HCT116 (cell line): Measurements from ENCODE around the gene CWC27. TPM values are rescaled to one million over a fixed set of nuclear protein-coding genes. Genes with fewer than 3 reads are reported as not detected.

Experiments
- ATAC-seq: fragments of 200-7000 bp; cut with Tn5 transposase; 2 replicates; pipeline ENCODE4 v1.9.1; 2020; ENCODE audit warnings: mild to moderate bottlenecking, moderate library complexity
- BruUV-seq: library from RNA; stranded (reverse); fragments of 400-500 nt; replicated peaks from 2 replicates; lab custom pipeline; 2021; lab: Mats Ljungman, UMichigan
- CTCF ChIA-PET: fragments of 300-600 bp; sonication (Branson Sonifier 250); formaldehyde crosslinking; loops from one replicate; lab custom pipeline; 2021; ENCODE audit warnings: antibody characterized with exemption; lab: Charles Lee
- POLR2A ChIA-PET: fragments of 300-600, 350-600 bp; sonication (Branson Sonifier 250); formaldehyde crosslinking; loops from one replicate; lab custom pipeline; 2021; ENCODE audit warnings: antibody characterized with exemption; lab: Charles Lee
- RAD21 ChIA-PET, 2 experiments: fragments of 300-600 bp; sonication (Branson Sonifier 250); formaldehyde crosslinking; loops; one replicate each; lab custom pipeline; 2023; ENCODE audit warnings: low total read pairs in 2 of 2; ENCODE audit not compliant: uncharacterized antibody in 2 of 2, unreplicated experiment in 2 of 2, low non-redundant PET in 1 of 2; lab: Charles Lee
- DNase-seq: peaks from one replicate; pipeline ENCODE4 v3.0.0-alpha.2; 2010; ENCODE audit warnings: low read depth, low spot score
- H2AFZ ChIP-seq: fragments of 200-600 bp; shearing (Covaris generic), sonication (generic); 2 replicates; pipeline ENCODE4 v1.6.1; 2017; ENCODE audit warnings: low read depth, mixed run types, mixed read lengths, antibody characterized with exemption, low read length; ENCODE audit not compliant: poor library complexity, severe bottlenecking
- H3K27ac ChIP-seq: 2 replicates; pipeline ENCODE4 v1.5.1; 2012; ENCODE audit warnings: low read depth, low read length
- H3K27me3 ChIP-seq: fragments of 200-600 bp; sonication (generic); 2 replicates; pipeline ENCODE4 v1.6.1; 2016; ENCODE audit warnings: mixed run types, low read length, mixed read lengths; ENCODE audit not compliant: insufficient read depth
- H3K36me3 ChIP-seq, 2 experiments: fragments of 200-500 bp in 1 of 2; fragments of 200-600 bp in 1 of 2; sonication (Bioruptor generic) in 1 of 2; sonication (generic) in 1 of 2; 2 replicates each; pipeline versions ENCODE4 v1.5.1 to v1.6.1; 2014 to 2016; ENCODE audit warnings: low read length in 2 of 2, inconsistent platforms in 1 of 2, mixed read lengths in 1 of 2, mixed run types in 1 of 2; ENCODE audit not compliant: insufficient read depth in 2 of 2, control insufficient read depth in 1 of 2
- H3K4me1 ChIP-seq, 2 experiments: fragments of 200-600 bp in 1 of 2; sonication (generic) in 1 of 2; 2 replicates each; pipeline versions ENCODE4 v1.5.1 to v1.6.1; 2012 to 2017; ENCODE audit warnings: low read length in 2 of 2, inconsistent platforms in 1 of 2, mild to moderate bottlenecking in 1 of 2, mixed read lengths in 1 of 2, mixed run types in 1 of 2, moderate library complexity in 1 of 2; ENCODE audit not compliant: insufficient read depth in 2 of 2, control insufficient read depth in 1 of 2
- H3K4me2 ChIP-seq: fragments of 200-600 bp; sonication (generic); 2 replicates; pipeline ENCODE4 v1.6.1; 2017; ENCODE audit warnings: mixed run types, low read length, mixed read lengths
- H3K4me3 ChIP-seq, 2 experiments: fragments of 200-600 bp in 1 of 2; sonication (generic) in 1 of 2; replicated peaks in 1 of 2; 2 replicates each; pipeline ENCODE4 v1.5.1; 2011 to 2016; ENCODE audit warnings: low read length in 2 of 2, control low read depth in 1 of 2, low read depth in 1 of 2, mild to moderate bottlenecking in 1 of 2, mixed read lengths in 1 of 2, mixed run types in 1 of 2
- H3K79me2 ChIP-seq: fragments of 200-600 bp; sonication (generic); 2 replicates; pipeline ENCODE4 v1.6.1; 2017; ENCODE audit warnings: mild to moderate bottlenecking, mixed run types, low read length, moderate library complexity, mixed read lengths; ENCODE audit not compliant: insufficient read depth
- H3K9ac ChIP-seq: fragments of 200-600 bp; sonication (generic); 2 replicates; pipeline ENCODE4 v1.6.1; 2016; ENCODE audit warnings: low read length, mixed read lengths
- H3K9me2 ChIP-seq: fragments of 200-600 bp; sonication (generic), shearing (Covaris generic); 2 replicates; pipeline ENCODE4 v1.6.1; 2017; ENCODE audit warnings: mixed run types, mild to moderate bottlenecking, moderate library complexity; ENCODE audit not compliant: insufficient read depth
- H3K9me3 ChIP-seq, 2 experiments: fragments of 200-500 bp in 1 of 2; fragments of 200-600 bp in 1 of 2; sonication (Bioruptor generic) in 1 of 2; sonication (generic) in 1 of 2; 2 replicates each; pipeline ENCODE4 v1.6.1; 2014 to 2017; ENCODE audit warnings: low read length in 2 of 2, mixed read lengths in 2 of 2, inconsistent platforms in 1 of 2, low read depth in 1 of 2, mild to moderate bottlenecking in 1 of 2, mixed run types in 1 of 2, moderate library complexity in 1 of 2; ENCODE audit not compliant: control insufficient read depth in 1 of 2, insufficient read depth in 1 of 2
- H4K20me1 ChIP-seq: fragments of 200-600 bp; sonication (generic), shearing (Covaris generic); 2 replicates; pipeline ENCODE4 v1.6.1; 2017; ENCODE audit warnings: mixed run types, mild to moderate bottlenecking, moderate library complexity; ENCODE audit not compliant: insufficient read depth
- CEBPB ChIP-seq: IDR thresholded peaks from 2 replicates; pipeline ENCODE4 v1.6.1; 2012; ENCODE audit warnings: low read depth
- EGR1 ChIP-seq: IDR thresholded peaks from 2 replicates; pipeline ENCODE4 v1.6.1; 2012; ENCODE audit warnings: low read depth
- ELF1 ChIP-seq: IDR thresholded peaks from 2 replicates; pipeline ENCODE4 v1.6.1; 2012; ENCODE audit warnings: low read depth, borderline replicate concordance
- EZH2phosphoT487 ChIP-seq: fragments of 200-600 bp; IDR thresholded peaks from 2 replicates; pipeline ENCODE4 v1.6.1; 2018; ENCODE audit warnings: antibody characterized with exemption, borderline replicate concordance
- FOSL1 ChIP-seq: IDR thresholded peaks from 2 replicates; pipeline ENCODE4 v1.6.1; 2012; ENCODE audit warnings: low read depth
- JUND ChIP-seq: IDR thresholded peaks from 2 replicates; pipeline ENCODE4 v1.6.1; 2012
- POLR2AphosphoS5 ChIP-seq: IDR thresholded peaks from 2 replicates; pipeline ENCODE4 v1.6.1; 2011; ENCODE audit warnings: mild to moderate bottlenecking, low read depth, low read length, moderate library complexity
- TCF7L2 ChIP-seq: IDR thresholded peaks from 2 replicates; pipeline ENCODE4 v1.7.0; 2011; ENCODE audit warnings: borderline replicate concordance, inconsistent platforms; ENCODE audit not compliant: insufficient read depth, insufficient read length; ENCODE audit errors: extremely low read depth
- intact Hi-C: fragments of 100-400 bp; cut with micrococcal nuclease; formaldehyde crosslinking; loops from 2 replicates; pipeline ENCODE4 v1.10.0; 2022
- total RNA-seq: library from RNA; stranded (reverse); gene quantifications from one replicate; pipeline ENCODE4 v1.2.1, GENCODE V29; 2021; ENCODE audit not compliant: unreplicated experiment
- TF ChIP-seq, protein P1 (sequence below): IDR thresholded peaks from 2 replicates; pipeline ENCODE4 v1.6.1; 2012

The CWC27 gene
- total RNA-seq, 1 experiment from 2014 or later: 29.1 TPM

- TF ChIP-seq TCF7L2 (no peak), EZH2phosphoT487 (no peak)
- TF ChIP-seq, all 23 proteins: peak for 0
These were observed 95.4 kb downstream of the CWC27 start (continued) for GRCh38 chr5:64864171-64864570.

DNA sequence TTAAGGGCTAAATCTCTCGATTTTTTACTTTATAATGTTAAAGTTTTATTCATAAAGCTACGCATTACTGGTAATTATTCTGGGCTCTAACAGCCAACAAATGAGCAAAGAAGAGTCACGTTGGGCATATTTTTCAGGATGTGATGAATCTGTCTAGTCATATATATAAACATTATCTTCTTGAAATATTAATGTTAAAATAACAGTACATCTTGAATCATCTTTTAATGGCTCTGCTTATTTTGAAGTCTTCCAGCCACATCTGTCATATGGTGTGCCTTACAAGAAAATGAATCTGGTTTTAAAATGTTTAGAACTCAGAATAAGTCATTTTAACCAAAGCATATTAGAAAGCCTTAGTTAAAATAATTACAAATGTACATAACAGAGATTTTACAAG lies 96.9 kb downstream of the CWC27 start:
- no peak overlapping the region for H3K4me3 ChIP-seq
- no TSS peak for BruUV-seq
- no peaks in the 10 kb centered on the region for H3K79me2 ChIP-seq
- DNase-seq (no peak), ATAC-seq (no peak)
- ChIA-PET POLR2A (no interaction called here), CTCF (no interaction called here), RAD21 (no interaction called here)
- no peak for TF ChIP-seq CEBPB
- TF ChIP-seq JUND: no peak
- TF ChIP-seq ELF1: no peak
- H2AFZ ChIP-seq: no peak overlapping the region
- peaks cover 6 to 10% of the 10 kb centered on the region in 2 experiments; a peak in 3 of 4 replicates for H3K4me1 ChIP-seq
- H3K9me3 ChIP-seq: no peaks in the 10 kb centered on the region
- H3K4me2 ChIP-seq: no peak overlapping the region
- H3K9ac ChIP-seq: no peak overlapping the region
- no peaks in the 10 kb centered on the region for H4K20me1 ChIP-seq
- H3K27ac ChIP-seq: no peak overlapping the region
- H3K27me3 ChIP-seq: no peaks in the 10 kb centered on the region
- intact Hi-C loops: no loop called here
- no peaks in the 10 kb centered on the region for H3K9me2 ChIP-seq
- H3K36me3 ChIP-seq: no peaks in the 10 kb centered on the region

DNA sequence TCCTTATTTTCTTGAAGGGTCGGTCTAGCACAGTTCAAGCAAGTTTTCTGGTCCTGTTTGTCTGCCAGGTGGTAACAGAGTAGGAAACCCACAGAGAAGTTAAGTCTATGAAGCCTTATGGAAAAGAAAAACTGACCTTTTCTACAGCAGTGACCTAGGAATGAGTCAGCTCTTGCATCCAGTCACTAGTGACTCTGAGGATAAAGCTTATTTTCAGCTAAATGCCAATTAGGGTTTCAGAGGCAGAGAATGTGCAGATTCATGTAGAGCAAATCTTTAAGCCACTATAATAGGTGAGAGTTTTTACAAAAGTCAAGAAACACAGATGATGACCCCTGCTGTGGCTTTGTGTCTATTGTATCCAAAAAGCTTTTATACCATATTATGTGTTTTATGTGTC lies 100.7 kb downstream of the CWC27 start:
- intact Hi-C loops: no loop called here
- ATAC-seq (peak; percentile 55; the same call in 1 of the 2 replicates), DNase-seq (peak; percentile 12)
- H4K20me1 ChIP-seq: no peaks in the 10 kb centered on the region
- ChIA-PET RAD21 (no interaction called here), CTCF (no interaction called here), POLR2A (no interaction called here)
- no peak overlapping the region for H2AFZ ChIP-seq
- H3K9ac ChIP-seq: no peak overlapping the region
- H3K79me2 ChIP-seq: no peaks in the 10 kb centered on the region
- no peaks in the 10 kb centered on the region for H3K9me2 ChIP-seq
- no peak overlapping the region for H3K4me3 ChIP-seq
- peak overlapping the region; percentile 33 for H3K4me2 ChIP-seq
- peaks cover 6 to 10% of the 10 kb centered on the region in 2 experiments; a peak in 3 of 4 replicates for H3K4me1 ChIP-seq
- no peak overlapping the region for H3K27ac ChIP-seq
- H3K36me3 ChIP-seq: no peaks in the 10 kb centered on the region
- no peaks in the 10 kb centered on the region for H3K9me3 ChIP-seq
- H3K27me3 ChIP-seq: no peaks in the 10 kb centered on the region
- BruUV-seq: no TSS peak
- TF ChIP-seq EZH2phosphoT487 (no peak), EGR1 (no peak), FOSL1 (peak; percentile 52), POLR2AphosphoS5 (no peak), TCF7L2 (no peak)
- TF ChIP-seq, protein P1, sequence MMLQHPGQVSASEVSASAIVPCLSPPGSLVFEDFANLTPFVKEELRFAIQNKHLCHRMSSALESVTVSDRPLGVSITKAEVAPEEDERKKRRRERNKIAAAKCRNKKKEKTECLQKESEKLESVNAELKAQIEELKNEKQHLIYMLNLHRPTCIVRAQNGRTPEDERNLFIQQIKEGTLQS: no peak
- TF ChIP-seq, all 23 proteins: peak for 1
